HUDEP-2 (cell line): Measurements from ENCODE around the gene KDM3B.

Experiments
- DNase-seq, 76 experiments: peaks; one replicate each; lab custom pipeline; 2025; ENCODE audit not compliant: unreplicated experiment in 76 of 76; lab: John Stamatoyannopoulos, UW

The KDM3B gene

GRCh38 chr5:138448481-138449398 lies 96.3 kb downstream of the KDM3B start:
- DNase-seq: no peak

- peak in 70 of 76 experiments; percentile 10 to 86 (median 66) for DNase-seq
Measured at GRCh38 chr5:138449501-138450239, 97.2 kb downstream of the KDM3B start.

- no peak for DNase-seq
Measured at GRCh38 chr5:138450971-138451370, 98.5 kb downstream of the KDM3B start.

GRCh38 chr5:138452720-138453119 lies 100.2 kb downstream of the KDM3B start:
- no peak for DNase-seq

GRCh38 chr5:138453590-138453989 lies 101.1 kb downstream of the KDM3B start:
- no peak for DNase-seq

GRCh38 chr5:138454121-138454520 lies 101.6 kb downstream of the KDM3B start:
- DNase-seq: no peak

- DNase-seq: no peak
Measured at GRCh38 chr5:138455232-138455930, 102.9 kb downstream of the KDM3B start.

- DNase-seq: no peak
Measured at GRCh38 chr5:138457531-138458275, 105.2 kb downstream of the KDM3B start.

GRCh38 chr5:138458384-138458783 lies 105.9 kb downstream of the KDM3B start:
- DNase-seq: no peak

GRCh38 chr5:138458856-138459255 lies 106.4 kb downstream of the KDM3B start:
- DNase-seq: no peak

GRCh38 chr5:138459311-138459933 lies 106.9 kb downstream of the KDM3B start:
- no peak for DNase-seq

GRCh38 chr5:138460032-138460693 lies 107.7 kb downstream of the KDM3B start:
- peak in 19 of 76 experiments; percentile 9 to 46 (median 18) for DNase-seq

GRCh38 chr5:138461343-138462125 lies 109.0 kb downstream of the KDM3B start:
- DNase-seq: no peak

GRCh38 chr5:138463419-138464007 lies 111.0 kb downstream of the KDM3B start:
- DNase-seq: no peak

- peak in 74 of 76 experiments; percentile 15 to 95 (median 90) for DNase-seq
Measured at GRCh38 chr5:138464008-138464387, 111.5 kb downstream of the KDM3B start.

GRCh38 chr5:138464388-138465260 lies 112.1 kb downstream of the KDM3B start:
- peak; percentile 36 to 98 (median 94) for DNase-seq
